Superior temporal gyrus (tissue), 1 donor: Measurements from ENCODE around the gene PKP1.
"Not testable (repeated sequence)": the region's sequence is repeated elsewhere in the genome, so short reads cannot be mapped to it uniquely, and the experiment has no call there.

Source experiments
- DNase-seq: peaks from one replicate; pipeline ENCODE4 v3.0.0-alpha.2; 2016; ENCODE audit errors: extremely low spot score

The PKP1 gene

DNA sequence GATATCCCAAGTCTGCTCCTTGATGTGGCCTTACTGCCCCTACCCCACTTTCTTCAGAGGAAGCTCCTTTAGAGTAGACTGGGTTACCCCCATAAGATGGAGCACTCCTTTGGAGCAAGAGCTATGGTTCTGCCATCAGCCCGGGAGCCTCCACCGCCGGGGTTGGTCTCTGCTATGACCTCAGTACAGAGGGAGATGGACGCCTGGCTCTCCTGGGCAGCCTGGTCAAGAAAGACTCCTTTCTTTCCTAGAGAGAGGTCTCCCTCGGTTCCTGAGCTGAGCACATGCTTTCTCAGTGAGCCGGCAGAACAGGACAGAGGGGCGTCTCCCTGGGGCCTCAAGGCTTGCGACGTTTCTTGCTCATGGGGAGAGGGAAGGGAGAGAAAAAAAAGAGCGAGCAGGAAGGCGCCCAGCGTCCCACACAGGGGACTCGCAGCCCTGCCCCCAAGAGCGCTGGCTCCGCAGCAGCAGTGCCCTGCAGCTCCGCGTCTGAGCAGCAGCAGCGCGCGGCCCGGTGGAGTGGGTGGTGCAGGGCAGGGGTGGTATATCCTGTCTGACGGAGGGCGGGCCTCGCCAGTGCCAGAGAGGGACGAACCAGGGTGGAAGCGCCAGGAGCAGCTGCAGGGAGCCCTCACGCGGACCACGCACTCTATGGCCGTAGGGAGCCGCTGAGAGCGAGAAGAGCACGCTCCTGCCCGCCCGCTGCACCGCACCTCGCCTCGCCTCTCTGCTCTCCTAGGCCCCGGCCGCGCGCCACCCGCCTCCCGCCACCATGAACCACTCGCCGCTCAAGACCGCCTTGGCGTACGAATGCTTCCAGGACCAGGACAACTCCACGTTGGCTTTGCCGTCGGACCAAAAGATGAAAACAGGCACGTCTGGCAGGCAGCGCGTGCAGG is at the start of gene PKP1:
Gene PKP1 (plus strand): TSS at position 576 of the 899 bp plus-strand sequence. CDS start 197 bp downstream, at position 773.
- no peak for DNase-seq

DNA sequence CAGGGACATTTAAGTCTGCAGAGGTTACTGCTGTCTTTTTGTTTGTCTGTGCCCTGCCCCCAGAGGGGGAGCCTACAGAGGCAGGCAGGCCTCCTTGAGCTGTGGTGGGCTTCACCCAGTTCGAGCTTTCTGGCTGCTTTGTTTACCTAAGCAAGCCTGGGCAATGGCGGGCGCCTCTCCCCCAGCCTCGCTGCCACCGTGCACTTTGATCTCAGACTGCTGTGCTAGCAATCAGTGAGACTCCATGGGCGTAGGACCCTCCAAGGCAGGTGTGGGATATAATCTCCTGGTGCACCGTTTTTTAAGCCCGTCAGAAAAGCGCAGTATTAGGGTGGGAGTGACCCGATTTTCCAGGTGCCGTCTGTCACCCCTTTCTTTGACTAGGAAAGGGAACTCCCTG is 43.7 kb upstream of the PKP1 start:
- DNase-seq: not testable (repeated sequence)

- DNase-seq: no peak
These were observed 43.1 kb upstream of the PKP1 start for GRCh38 chr1:201240171-201240570.

DNA sequence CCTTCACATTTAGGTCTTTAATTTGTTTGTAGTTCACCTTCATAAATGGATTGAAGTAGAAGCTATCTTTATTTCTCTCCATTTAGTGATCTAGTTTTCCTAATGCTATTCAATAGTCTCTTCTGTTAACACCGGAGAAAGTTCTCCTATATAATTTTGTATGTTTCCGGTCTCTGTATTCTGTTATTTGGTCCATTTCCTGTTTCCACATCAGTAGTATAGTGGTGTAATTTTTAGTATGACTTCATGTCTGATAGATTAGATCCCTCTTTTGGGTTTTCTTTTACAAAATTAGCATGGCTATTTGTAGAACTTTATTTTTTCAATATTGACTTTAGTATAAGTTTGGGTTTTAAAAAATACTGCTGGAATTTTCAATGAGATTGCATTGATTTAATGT is 41.6 kb upstream of the PKP1 start:
- no peak for DNase-seq

DNA sequence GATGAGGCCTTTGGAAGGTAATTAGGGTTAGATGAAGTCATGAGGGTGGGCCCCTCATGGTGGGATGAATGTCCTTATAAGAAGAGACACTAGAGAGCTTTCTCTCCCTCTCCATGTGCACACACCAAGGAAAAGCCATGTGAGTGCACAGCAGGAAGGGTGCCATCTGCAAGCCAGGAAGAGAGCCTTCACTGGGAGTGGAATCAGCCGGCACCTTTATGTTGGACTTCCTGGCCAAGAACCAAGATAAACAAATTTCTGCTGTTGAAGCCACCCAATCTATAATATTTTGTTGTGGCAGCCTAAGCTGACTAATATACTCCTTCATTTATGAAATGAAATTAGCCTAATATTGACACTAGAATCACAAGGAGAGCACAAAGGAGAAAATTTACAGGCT is 38.2 kb upstream of the PKP1 start:
- no peak for DNase-seq

- DNase-seq: no peak
These were observed 34.4 kb upstream of the PKP1 start for GRCh38 chr1:201248721-201249559.

- DNase-seq: no peak
These were observed 32.8 kb upstream of the PKP1 start for GRCh38 chr1:201250326-201251011.

- no peak for DNase-seq
These were observed 31.9 kb upstream of the PKP1 start for GRCh38 chr1:201251411-201251810.

GRCh38 chr1:201251851-201252430 is 31.4 kb upstream of the PKP1 start:
- DNase-seq: no peak

GRCh38 chr1:201252944-201253371 is 30.3 kb upstream of the PKP1 start:
- DNase-seq: no peak

DNA sequence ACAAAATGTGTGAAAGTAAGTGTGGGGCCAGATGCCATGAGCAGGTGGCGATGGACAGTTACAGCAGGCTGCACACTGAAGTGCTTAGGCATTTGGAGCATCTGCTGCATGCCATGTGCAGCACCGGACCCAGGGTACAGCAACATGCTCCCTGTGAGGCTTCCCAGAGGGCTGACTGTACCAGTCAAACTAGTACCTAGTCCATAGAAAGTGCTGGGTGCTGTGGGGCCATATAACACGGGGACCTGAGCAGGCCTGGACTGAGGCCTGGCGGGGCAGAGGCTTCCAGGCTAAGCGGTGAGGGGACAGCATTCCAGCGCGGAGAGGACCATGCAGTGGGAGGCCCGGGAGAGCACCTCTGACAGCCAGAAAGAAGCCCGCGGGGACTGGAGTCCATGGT is 29.9 kb upstream of the PKP1 start:
- no peak for DNase-seq

- DNase-seq: no peak
These were observed 29.2 kb upstream of the PKP1 start for GRCh38 chr1:201253906-201254624.

GRCh38 chr1:201254625-201255478 is 28.5 kb upstream of the PKP1 start:
- peak; percentile 70 for DNase-seq

GRCh38 chr1:201255479-201256362 is 27.6 kb upstream of the PKP1 start:
- no peak for DNase-seq

GRCh38 chr1:201258132-201258531 is 25.2 kb upstream of the PKP1 start:
- not testable (repeated sequence) for DNase-seq

DNA sequence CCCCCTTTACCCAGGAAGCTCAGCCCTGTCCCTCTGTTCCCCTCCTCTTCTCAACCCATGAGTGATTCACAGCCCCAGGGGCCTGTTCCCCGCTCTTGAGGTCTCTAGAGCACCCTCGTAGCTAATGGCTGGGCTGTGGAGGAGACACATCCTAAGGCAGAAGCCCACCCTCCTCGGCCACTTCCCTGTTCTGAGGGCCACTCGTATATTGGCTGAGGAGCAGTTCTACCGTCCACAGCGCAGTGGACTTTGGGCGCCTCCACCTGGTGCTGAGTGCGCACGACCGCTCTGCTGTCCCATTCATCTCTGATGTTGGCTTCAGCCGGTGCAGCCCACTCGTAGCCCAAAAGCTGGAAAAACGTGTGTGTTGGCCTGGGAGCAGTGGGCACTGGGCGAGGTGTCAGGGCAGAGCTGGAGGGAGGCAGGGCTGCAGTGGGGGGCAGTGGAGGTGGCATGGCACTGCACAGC is 24.5 kb upstream of the PKP1 start:
- DNase-seq: no peak

DNA sequence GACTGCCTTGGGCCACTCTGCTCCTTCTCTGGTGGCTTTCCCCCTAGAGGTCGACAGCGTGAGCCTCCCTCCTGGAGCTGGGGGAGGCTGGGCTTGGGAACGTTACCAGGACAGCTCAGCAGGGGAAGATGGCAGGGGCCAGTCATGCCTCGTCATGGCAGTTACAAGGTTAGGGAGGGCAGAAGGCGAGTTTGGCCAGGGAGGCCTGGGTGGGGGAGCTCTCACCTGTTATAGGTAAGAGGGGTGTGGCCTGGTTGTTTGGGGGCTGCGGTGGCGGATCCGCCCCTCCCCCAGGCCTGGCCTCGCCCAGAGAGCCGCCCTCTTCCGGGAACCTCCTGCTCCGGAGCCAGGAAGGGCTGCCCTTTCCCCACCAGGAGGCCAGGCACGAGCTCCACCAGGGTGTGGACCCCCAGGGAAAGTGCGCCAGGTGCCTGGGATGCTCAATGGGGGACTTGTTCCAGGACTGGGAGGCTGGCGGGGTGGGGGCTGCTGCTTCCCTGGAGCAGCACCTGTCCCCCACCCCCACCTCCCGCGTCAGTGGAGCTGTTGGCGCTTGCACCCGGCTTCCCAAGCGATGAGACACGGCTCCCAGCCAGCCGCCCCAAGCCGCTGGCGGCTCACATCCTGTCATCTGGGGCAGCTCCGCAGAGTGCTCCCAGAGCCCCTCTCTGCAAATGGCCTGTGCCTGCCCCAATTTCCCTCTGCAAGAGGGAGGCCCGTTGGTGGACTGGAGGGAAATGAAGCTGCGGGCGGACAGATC is 23.6 kb upstream of the PKP1 start:
- DNase-seq: no peak

GRCh38 chr1:201260236-201260590 is 23.1 kb upstream of the PKP1 start:
- no peak for DNase-seq
